ENCODE data around the gene FGL2. TPM values are rescaled to one million over a fixed set of nuclear protein-coding genes. Genes with fewer than 3 reads are reported as not detected.
A peak's percentile ranks its signal among the peaks of the same experiment; 100 is the strongest.

FGL2 gene, protein sequence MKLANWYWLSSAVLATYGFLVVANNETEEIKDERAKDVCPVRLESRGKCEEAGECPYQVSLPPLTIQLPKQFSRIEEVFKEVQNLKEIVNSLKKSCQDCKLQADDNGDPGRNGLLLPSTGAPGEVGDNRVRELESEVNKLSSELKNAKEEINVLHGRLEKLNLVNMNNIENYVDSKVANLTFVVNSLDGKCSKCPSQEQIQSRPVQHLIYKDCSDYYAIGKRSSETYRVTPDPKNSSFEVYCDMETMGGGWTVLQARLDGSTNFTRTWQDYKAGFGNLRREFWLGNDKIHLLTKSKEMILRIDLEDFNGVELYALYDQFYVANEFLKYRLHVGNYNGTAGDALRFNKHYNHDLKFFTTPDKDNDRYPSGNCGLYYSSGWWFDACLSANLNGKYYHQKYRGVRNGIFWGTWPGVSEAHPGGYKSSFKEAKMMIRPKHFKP
- total RNA-seq (6.2 and 97.6 TPM in 2 replicates), polyA plus RNA-seq (4.9 and 15.6 TPM in 2 replicates), polyA minus RNA-seq (ENCODE audit: low replicate concordance) (0.85 TPM in 1 of 2 replicates, not detected in the other)
- 3.8 and 11.1 TPM in 2 replicates for polyA plus RNA-seq (2012)

DNA sequence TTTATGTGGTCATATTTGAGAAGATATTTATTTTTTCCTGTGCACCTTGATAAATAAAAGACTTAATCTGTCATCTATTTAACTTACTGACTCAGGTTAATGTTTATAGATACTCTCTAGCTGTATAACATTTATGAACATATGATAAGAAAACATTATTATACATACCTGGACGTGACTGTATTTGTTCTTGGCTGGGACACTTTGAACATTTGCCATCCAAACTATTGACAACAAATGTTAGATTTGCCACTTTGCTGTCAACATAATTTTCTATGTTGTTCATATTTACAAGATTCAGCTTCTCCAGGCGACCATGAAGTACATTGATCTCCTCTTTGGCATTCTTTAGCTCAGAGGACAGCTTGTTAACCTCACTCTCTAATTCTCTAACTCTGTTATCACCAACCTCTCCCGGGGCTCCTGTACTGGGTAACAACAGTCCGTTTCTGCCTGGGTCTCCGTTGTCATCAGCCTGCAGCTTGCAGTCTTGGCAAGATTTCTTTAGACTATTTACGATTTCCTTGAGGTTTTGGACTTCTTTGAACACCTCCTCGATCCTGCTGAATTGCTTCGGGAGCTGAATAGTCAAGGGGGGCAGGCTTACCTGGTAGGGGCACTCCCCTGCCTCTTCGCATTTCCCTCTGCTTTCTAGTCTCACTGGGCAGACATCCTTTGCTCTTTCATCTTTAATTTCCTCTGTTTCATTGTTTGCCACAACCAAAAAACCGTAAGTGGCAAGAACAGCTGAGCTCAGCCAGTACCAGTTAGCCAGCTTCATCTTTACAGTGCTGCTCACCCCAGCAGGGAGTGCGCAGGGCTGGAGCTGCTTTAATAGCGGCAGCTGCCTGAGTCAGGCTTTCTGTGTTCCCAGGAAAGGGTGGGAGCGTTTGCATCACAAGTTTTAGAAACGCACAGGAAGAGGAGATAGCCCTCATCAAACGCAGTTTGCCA lies at the start of gene FGL2:
TSS of gene FGL2 (minus strand) at position 807 of the 954 bp plus-strand sequence. CDS start at position 781, 26 bp downstream.
- H3K4me2 ChIP-seq (ENCODE audit: extremely low read depth, insufficient read depth, low read length) = peak within 1 kb of the TSS; percentile 79

DNA sequence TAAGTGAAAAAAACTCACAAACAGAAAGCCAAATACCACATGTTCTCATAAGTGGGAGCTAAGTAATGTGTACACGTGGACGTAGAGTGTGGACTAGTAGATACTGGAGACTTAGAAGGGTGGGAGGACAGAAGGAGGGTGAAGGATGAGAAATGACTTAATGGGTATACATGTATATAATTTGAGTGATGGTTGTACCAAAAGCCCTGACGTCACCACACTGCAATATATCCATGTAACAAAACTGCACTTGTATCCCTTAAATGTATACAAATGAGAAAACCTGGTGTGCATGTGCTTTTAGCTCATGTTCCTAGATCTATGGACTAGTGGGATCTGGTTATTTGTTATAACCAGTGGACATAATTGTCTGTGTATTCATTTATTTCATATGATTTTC lies 48.5 kb upstream of the FGL2 start:
- Histone ChIP-seq H3K27me3 (ENCODE audit: control insufficient read depth, insufficient read depth, low read length) (no peaks in the 10 kb centered on the region), H3K4me3 (replicated peaks in 1 of 4; ENCODE audit: control extremely low read depth in 1 of 4, insufficient read depth in 1 of 4, low read depth in 3 of 4, low read length in 4 of 4) (no peak overlapping the region), H4K20me1 (ENCODE audit: control insufficient read depth, extremely low read depth, insufficient read depth, low read length) (no peaks in the 10 kb centered on the region), H2AFZ (ENCODE audit: low read length) (no peak overlapping the region), H3K9ac (ENCODE audit: insufficient read depth, low read length) (no peak overlapping the region), H3K36me3 (ENCODE audit: control insufficient read depth, insufficient read depth, low read length) (no peaks in the 10 kb centered on the region), H3K4me2 (ENCODE audit: extremely low read depth, insufficient read depth, low read length) (no peak overlapping the region), H3K79me2 (ENCODE audit: control insufficient read depth, insufficient read depth, low read length) (no peaks in the 10 kb centered on the region), H3K27ac (ENCODE audit: insufficient read depth, low read length) (no peak overlapping the region), H3K4me1 (ENCODE audit: control insufficient read depth, extremely low read depth, insufficient read depth, low read length) (peaks cover 8% of the 10 kb centered on the region), H3K9me3 (ENCODE audit: control insufficient read depth, insufficient read depth, low read depth, low read length) (no peaks in the 10 kb centered on the region)
- TF ChIP-seq EZH2 (IDR thresholded peaks at IDR 0.05; ENCODE audit: low read length, missing control alignments) (no peak), CTCF (conservative IDR thresholded peaks at IDR 0.05 in 1 of 2, IDR thresholded peaks at IDR 0.05 in 1 of 2; ENCODE audit: low read depth in 1 of 2, low read length in 2 of 2) (no peak)
- DNase-seq (ENCODE audit: low read depth in 2 of 2) = no peak

More for the DNA sequence above, at the start of gene FGL2:
- Histone ChIP-seq H3K79me2 (ENCODE audit: control insufficient read depth, insufficient read depth, low read length) (no peaks in the 10 kb centered on the region), H3K27me3 (ENCODE audit: control insufficient read depth, insufficient read depth, low read length) (no peaks in the 10 kb centered on the region), H3K4me1 (ENCODE audit: control insufficient read depth, extremely low read depth, insufficient read depth, low read length) (no peaks in the 10 kb centered on the region), H3K4me3 (replicated peaks in 1 of 4; ENCODE audit: control extremely low read depth in 1 of 4, insufficient read depth in 1 of 4, low read depth in 3 of 4, low read length in 4 of 4) (peak within 1 kb of the TSS; percentile 32 to 55 (median 35)), H4K20me1 (ENCODE audit: control insufficient read depth, extremely low read depth, insufficient read depth, low read length) (no peaks in the 10 kb centered on the region), H3K9ac (ENCODE audit: insufficient read depth, low read length) (no peak within 1 kb of the TSS), H3K9me3 (ENCODE audit: control insufficient read depth, insufficient read depth, low read depth, low read length) (no peaks in the 10 kb centered on the region), H3K36me3 (ENCODE audit: control insufficient read depth, insufficient read depth, low read length) (no peaks in the 10 kb centered on the region), H3K27ac (ENCODE audit: insufficient read depth, low read length) (no peak within 1 kb of the TSS), H2AFZ (ENCODE audit: low read length) (peak within 1 kb of the TSS; percentile 79)
- DNase-seq (ENCODE audit: low read depth in 2 of 2) = peak; percentile 44 to 52
- no peak for TF ChIP-seq EZH2 (IDR thresholded peaks at IDR 0.05; ENCODE audit: low read length, missing control alignments)
- no peak for TF ChIP-seq CTCF (conservative IDR thresholded peaks at IDR 0.05 in 1 of 2, IDR thresholded peaks at IDR 0.05 in 1 of 2; ENCODE audit: low read depth in 1 of 2, low read length in 2 of 2)
